Measurements from ENCODE around the gene C1D. TPM values are rescaled to one million over a fixed set of nuclear protein-coding genes. Genes with fewer than 3 reads are reported as not detected.

Gene C1D
- polyA plus RNA-seq, 1 donor from 2014 or later = 53.0 TPM

DNA sequence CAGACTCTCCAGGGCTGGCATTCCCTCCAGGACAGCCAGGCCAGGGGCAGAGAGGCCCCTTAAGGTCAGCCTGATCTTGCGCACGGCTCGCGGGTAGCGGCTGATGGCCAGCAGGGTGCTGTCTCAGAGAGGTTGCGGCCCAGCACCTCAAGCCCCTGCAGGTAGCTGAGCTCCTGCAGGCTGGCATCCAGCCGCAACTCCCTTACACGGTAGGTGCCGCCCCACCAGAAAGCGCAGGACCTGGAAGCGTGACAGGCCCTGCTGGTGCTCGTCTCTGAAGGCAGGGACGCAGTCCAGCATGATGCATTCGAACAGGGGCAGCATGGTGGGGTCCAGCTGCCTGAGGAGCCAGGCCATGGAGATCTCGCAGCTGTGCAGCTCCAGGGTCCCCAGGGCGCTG, 38.9 kb downstream of the C1D start:
- Histone ChIP-seq H3K27ac (ENCODE audit: low read length) (no peak overlapping the region), H3K4me3 (ENCODE audit: low read length) (no peak overlapping the region), H3K79me2 (replicated peaks; ENCODE audit: insufficient read depth, low read length) (no peaks in the 10 kb centered on the region), H3F3A (ENCODE audit: insufficient read depth, low read length, poor library complexity, severe bottlenecking) (no peaks in the 10 kb centered on the region), H3K36me3 (ENCODE audit: insufficient read depth, low read length) (no peaks in the 10 kb centered on the region), H3K27me3 (ENCODE audit: insufficient read depth, low read depth, low read length) (no peaks in the 10 kb centered on the region), H3K4me2 (ENCODE audit: low read length) (no peak overlapping the region), H4K20me1 (ENCODE audit: insufficient read depth) (no peaks in the 10 kb centered on the region), H3K9ac (ENCODE audit: low read length) (no peak overlapping the region), H3K9me3 (ENCODE audit: low read length) (no peaks in the 10 kb centered on the region), H2AFZ (ENCODE audit: low read depth, low read length) (no peak overlapping the region), H3K9me2 (ENCODE audit: insufficient read depth, low read length) (no peaks in the 10 kb centered on the region)
- TF ChIP-seq EZH2 (IDR thresholded peaks at IDR 0.05; ENCODE audit: borderline replicate concordance, insufficient read depth, low read length, poor library complexity, severe bottlenecking) = no peak
- TF ChIP-seq EP300 (conservative IDR thresholded peaks at IDR 0.05; ENCODE audit: poor library complexity, severe bottlenecking) = no peak
- TF ChIP-seq, protein P1, sequence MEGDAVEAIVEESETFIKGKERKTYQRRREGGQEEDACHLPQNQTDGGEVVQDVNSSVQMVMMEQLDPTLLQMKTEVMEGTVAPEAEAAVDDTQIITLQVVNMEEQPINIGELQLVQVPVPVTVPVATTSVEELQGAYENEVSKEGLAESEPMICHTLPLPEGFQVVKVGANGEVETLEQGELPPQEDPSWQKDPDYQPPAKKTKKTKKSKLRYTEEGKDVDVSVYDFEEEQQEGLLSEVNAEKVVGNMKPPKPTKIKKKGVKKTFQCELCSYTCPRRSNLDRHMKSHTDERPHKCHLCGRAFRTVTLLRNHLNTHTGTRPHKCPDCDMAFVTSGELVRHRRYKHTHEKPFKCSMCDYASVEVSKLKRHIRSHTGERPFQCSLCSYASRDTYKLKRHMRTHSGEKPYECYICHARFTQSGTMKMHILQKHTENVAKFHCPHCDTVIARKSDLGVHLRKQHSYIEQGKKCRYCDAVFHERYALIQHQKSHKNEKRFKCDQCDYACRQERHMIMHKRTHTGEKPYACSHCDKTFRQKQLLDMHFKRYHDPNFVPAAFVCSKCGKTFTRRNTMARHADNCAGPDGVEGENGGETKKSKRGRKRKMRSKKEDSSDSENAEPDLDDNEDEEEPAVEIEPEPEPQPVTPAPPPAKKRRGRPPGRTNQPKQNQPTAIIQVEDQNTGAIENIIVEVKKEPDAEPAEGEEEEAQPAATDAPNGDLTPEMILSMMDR (IDR thresholded peaks at IDR 0.05; ENCODE audit: poor library complexity, severe bottlenecking) = no peak
- no peak for TF ChIP-seq POLR2AphosphoS5 (IDR thresholded peaks at IDR 0.05)
- TF ChIP-seq, protein P2, sequence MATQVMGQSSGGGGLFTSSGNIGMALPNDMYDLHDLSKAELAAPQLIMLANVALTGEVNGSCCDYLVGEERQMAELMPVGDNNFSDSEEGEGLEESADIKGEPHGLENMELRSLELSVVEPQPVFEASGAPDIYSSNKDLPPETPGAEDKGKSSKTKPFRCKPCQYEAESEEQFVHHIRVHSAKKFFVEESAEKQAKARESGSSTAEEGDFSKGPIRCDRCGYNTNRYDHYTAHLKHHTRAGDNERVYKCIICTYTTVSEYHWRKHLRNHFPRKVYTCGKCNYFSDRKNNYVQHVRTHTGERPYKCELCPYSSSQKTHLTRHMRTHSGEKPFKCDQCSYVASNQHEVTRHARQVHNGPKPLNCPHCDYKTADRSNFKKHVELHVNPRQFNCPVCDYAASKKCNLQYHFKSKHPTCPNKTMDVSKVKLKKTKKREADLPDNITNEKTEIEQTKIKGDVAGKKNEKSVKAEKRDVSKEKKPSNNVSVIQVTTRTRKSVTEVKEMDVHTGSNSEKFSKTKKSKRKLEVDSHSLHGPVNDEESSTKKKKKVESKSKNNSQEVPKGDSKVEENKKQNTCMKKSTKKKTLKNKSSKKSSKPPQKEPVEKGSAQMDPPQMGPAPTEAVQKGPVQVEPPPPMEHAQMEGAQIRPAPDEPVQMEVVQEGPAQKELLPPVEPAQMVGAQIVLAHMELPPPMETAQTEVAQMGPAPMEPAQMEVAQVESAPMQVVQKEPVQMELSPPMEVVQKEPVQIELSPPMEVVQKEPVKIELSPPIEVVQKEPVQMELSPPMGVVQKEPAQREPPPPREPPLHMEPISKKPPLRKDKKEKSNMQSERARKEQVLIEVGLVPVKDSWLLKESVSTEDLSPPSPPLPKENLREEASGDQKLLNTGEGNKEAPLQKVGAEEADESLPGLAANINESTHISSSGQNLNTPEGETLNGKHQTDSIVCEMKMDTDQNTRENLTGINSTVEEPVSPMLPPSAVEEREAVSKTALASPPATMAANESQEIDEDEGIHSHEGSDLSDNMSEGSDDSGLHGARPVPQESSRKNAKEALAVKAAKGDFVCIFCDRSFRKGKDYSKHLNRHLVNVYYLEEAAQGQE (IDR thresholded peaks at IDR 0.05; ENCODE audit: borderline replicate concordance) = no peak
- TF ChIP-seq RAD21 (conservative IDR thresholded peaks at IDR 0.05) = no peak
- TF ChIP-seq TAF1 (IDR thresholded peaks at IDR 0.05; ENCODE audit: low read depth) = no peak
- TF ChIP-seq MXI1 (conservative IDR thresholded peaks at IDR 0.05; ENCODE audit: poor library complexity, severe bottlenecking) = no peak
- TF ChIP-seq SMC3 (conservative IDR thresholded peaks at IDR 0.05; ENCODE audit: poor library complexity) = no peak

DNA sequence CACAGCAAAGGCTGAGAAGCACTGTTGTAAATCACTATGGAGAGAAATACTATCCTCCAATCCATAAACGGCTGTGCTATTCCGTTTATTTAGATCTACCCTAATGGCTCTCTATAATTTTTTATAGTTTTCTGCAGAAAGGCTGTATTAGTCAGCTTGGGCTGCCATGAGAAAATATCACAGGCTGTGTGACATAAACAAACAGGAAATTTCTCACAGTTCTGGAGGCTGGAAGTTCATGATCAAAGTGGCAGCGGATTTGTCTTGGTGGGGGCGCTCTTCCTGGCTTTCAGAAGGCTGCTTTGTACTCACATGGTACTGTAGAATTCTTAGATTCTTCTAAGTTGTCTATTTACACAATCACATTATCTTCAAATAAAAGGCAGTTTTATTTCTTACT, 44.1 kb downstream of the C1D start:
- no peak overlapping the region for H3K27ac ChIP-seq (ENCODE audit: low read length)
- H3K9ac ChIP-seq (ENCODE audit: low read length) = no peak overlapping the region
- no peaks in the 10 kb centered on the region for H3K79me2 ChIP-seq (replicated peaks; ENCODE audit: insufficient read depth, low read length)
- H3F3A ChIP-seq (ENCODE audit: insufficient read depth, low read length, poor library complexity, severe bottlenecking) = no peaks in the 10 kb centered on the region
- H3K36me3 ChIP-seq (ENCODE audit: insufficient read depth, low read length) = no peaks in the 10 kb centered on the region
- H3K27me3 ChIP-seq (ENCODE audit: insufficient read depth, low read depth, low read length) = no peaks in the 10 kb centered on the region
- no peaks in the 10 kb centered on the region for H3K9me3 ChIP-seq (ENCODE audit: low read length)
- no peaks in the 10 kb centered on the region for H3K9me2 ChIP-seq (ENCODE audit: insufficient read depth, low read length)
- H3K4me3 ChIP-seq (ENCODE audit: low read length) = no peak overlapping the region
- TF ChIP-seq MXI1 (conservative IDR thresholded peaks at IDR 0.05; ENCODE audit: poor library complexity, severe bottlenecking) (no peak), RAD21 (conservative IDR thresholded peaks at IDR 0.05) (no peak), TAF1 (IDR thresholded peaks at IDR 0.05; ENCODE audit: low read depth) (no peak), POLR2AphosphoS5 (IDR thresholded peaks at IDR 0.05) (no peak), EZH2 (IDR thresholded peaks at IDR 0.05; ENCODE audit: borderline replicate concordance, insufficient read depth, low read length, poor library complexity, severe bottlenecking) (no peak), EP300 (conservative IDR thresholded peaks at IDR 0.05; ENCODE audit: poor library complexity, severe bottlenecking) (no peak), SMC3 (conservative IDR thresholded peaks at IDR 0.05; ENCODE audit: poor library complexity) (no peak)
- TF ChIP-seq, protein P2 (IDR thresholded peaks at IDR 0.05; ENCODE audit: borderline replicate concordance) = no peak
- TF ChIP-seq, protein P1 (IDR thresholded peaks at IDR 0.05; ENCODE audit: poor library complexity, severe bottlenecking) = no peak
- no peaks in the 10 kb centered on the region for H4K20me1 ChIP-seq (ENCODE audit: insufficient read depth)
- no peak overlapping the region for H2AFZ ChIP-seq (ENCODE audit: low read depth, low read length)
- no peak overlapping the region for H3K4me2 ChIP-seq (ENCODE audit: low read length)

Data from neural cell (in vitro differentiated cells).